HG02610 (cell line): ENCODE data around the gene NFATC2.

Source experiments
- ATAC-seq: cut with Tn5 transposase; IDR thresholded peaks from one replicate; pipeline ENCODE4 v1.9.1; 2021; ENCODE audit warnings: mild to moderate bottlenecking, moderate library complexity; ENCODE audit not compliant: unreplicated experiment

NFATC2 gene

GRCh38 chr20:51399006-51399890, 143.3 kb downstream of the NFATC2 start:
- ATAC-seq = no peak

GRCh38 chr20:51398552-51398951, 144.0 kb downstream of the NFATC2 start:
- no peak for ATAC-seq

- ATAC-seq = no peak
Measured at GRCh38 chr20:51398083-51398482, 144.4 kb downstream of the NFATC2 start.

- no peak for ATAC-seq
Measured at GRCh38 chr20:51397137-51397536, 145.4 kb downstream of the NFATC2 start.

- ATAC-seq = no peak
Measured at GRCh38 chr20:51396365-51396909, 146.1 kb downstream of the NFATC2 start.

GRCh38 chr20:51394706-51395105, 147.8 kb downstream of the NFATC2 start:
- ATAC-seq = no peak

- ATAC-seq = no peak
Measured at GRCh38 chr20:51393571-51393970, 148.9 kb downstream of the NFATC2 start.

- ATAC-seq = no peak
Measured at GRCh38 chr20:51392614-51393186, 149.8 kb downstream of the NFATC2 start.

- no peak for ATAC-seq
Measured at GRCh38 chr20:51391926-51392325, 150.6 kb downstream of the NFATC2 start.

GRCh38 chr20:51389543-51390264, 152.8 kb downstream of the NFATC2 start:
- no peak for ATAC-seq

GRCh38 chr20:51388756-51389542, 153.6 kb downstream of the NFATC2 start:
- ATAC-seq = no peak

- ATAC-seq = no peak
Measured at GRCh38 chr20:51388227-51388626, 154.3 kb downstream of the NFATC2 start.

GRCh38 chr20:51387125-51387875, 155.2 kb downstream of the NFATC2 start:
- no peak for ATAC-seq

- no peak for ATAC-seq
Measured at GRCh38 chr20:51386586-51386985, 155.9 kb downstream of the NFATC2 start.

GRCh38 chr20:51385646-51386530, 156.6 kb downstream of the NFATC2 start:
- ATAC-seq = no peak

- ATAC-seq = no peak
Measured at GRCh38 chr20:51384875-51385274, 157.6 kb downstream of the NFATC2 start.

GRCh38 chr20:51383891-51384510, 158.5 kb downstream of the NFATC2 start:
- no peak for ATAC-seq

- no peak for ATAC-seq
Measured at GRCh38 chr20:51382986-51383821, 159.3 kb downstream of the NFATC2 start.
